ENCODE data around the gene MMP28.

The MMP28 gene

GRCh38 chr17:35748341-35748841 lies 47.0 kb downstream of the MMP28 start:
- H3K4me1 ChIP-seq (ENCODE audit: control insufficient read depth, low read length) = peaks cover 7% of the 10 kb centered on the region
- no peak overlapping the region for H3K4me3 ChIP-seq (ENCODE audit: low read length)
- no peaks in the 10 kb centered on the region for H3K36me3 ChIP-seq (ENCODE audit: control insufficient read depth, low read length)
- no peaks in the 10 kb centered on the region for H3K9me2 ChIP-seq (replicated peaks; ENCODE audit: control insufficient read depth, low read length)
- TF ChIP-seq CTCF (IDR thresholded peaks at IDR 0.05; ENCODE audit: low read depth, low read length, poor library complexity, severe bottlenecking) (no peak), EZH2phosphoT487 (IDR thresholded peaks at IDR 0.05; ENCODE audit: borderline replicate concordance, low read length) (no peak)
- no peak overlapping the region for H3K4me2 ChIP-seq (ENCODE audit: low read length)
- peaks cover 39% of the 10 kb centered on the region for H3K27me3 ChIP-seq (ENCODE audit: control insufficient read depth, low read length)
- H3K9me3 ChIP-seq (ENCODE audit: control insufficient read depth, insufficient read depth, low read length) = no peaks in the 10 kb centered on the region
- no peaks in the 10 kb centered on the region for H3K79me2 ChIP-seq (ENCODE audit: control insufficient read depth, low read length)
- H3F3A ChIP-seq (ENCODE audit: control insufficient read depth, insufficient read depth) = no peaks in the 10 kb centered on the region
- H4K20me1 ChIP-seq (ENCODE audit: control insufficient read depth, insufficient read depth, low read depth, low read length) = no peaks in the 10 kb centered on the region
- H3K27ac ChIP-seq (ENCODE audit: low read depth, low read length) = no peak overlapping the region

DNA sequence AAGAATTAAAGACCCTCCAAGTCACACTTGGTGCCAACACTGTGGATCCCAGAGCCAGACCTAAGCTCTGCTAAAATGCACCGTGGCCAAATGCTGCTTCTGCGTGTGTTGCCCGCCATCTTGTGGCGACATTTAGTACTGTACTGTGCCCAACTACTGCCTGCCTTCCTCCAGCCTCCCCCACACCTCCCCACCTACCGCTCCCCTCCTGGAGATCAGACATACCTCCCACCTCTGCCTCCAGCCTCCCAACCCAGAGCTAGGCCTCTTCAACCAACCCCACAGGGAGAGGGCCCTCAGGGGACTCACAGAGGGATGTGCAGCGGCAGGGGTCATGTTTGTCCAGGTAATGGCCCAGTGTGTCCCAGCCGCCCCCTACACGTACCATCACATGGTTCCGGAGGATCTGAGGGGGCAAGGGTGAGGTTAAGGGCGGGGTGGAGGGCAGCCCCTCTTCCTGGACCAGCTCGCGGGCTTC lies 47.9 kb downstream of the MMP28 start:
- H3K9me3 ChIP-seq (ENCODE audit: control insufficient read depth, insufficient read depth, low read length) = no peaks in the 10 kb centered on the region
- no peaks in the 10 kb centered on the region for H3F3A ChIP-seq (ENCODE audit: control insufficient read depth, insufficient read depth)
- H3K4me3 ChIP-seq (ENCODE audit: low read length) = no peak overlapping the region
- H3K4me2 ChIP-seq (ENCODE audit: low read length) = no peak overlapping the region
- H4K20me1 ChIP-seq (ENCODE audit: control insufficient read depth, insufficient read depth, low read depth, low read length) = no peaks in the 10 kb centered on the region
- H3K79me2 ChIP-seq (ENCODE audit: control insufficient read depth, low read length) = no peaks in the 10 kb centered on the region
- H3K36me3 ChIP-seq (ENCODE audit: control insufficient read depth, low read length) = no peaks in the 10 kb centered on the region
- H3K27me3 ChIP-seq (ENCODE audit: control insufficient read depth, low read length) = peaks cover 34% of the 10 kb centered on the region
- H3K27ac ChIP-seq (ENCODE audit: low read depth, low read length) = no peak overlapping the region
- H3K4me1 ChIP-seq (ENCODE audit: control insufficient read depth, low read length) = peaks cover 7% of the 10 kb centered on the region
- no peak for TF ChIP-seq EZH2phosphoT487 (IDR thresholded peaks at IDR 0.05; ENCODE audit: borderline replicate concordance, low read length)
- TF ChIP-seq CTCF (IDR thresholded peaks at IDR 0.05; ENCODE audit: low read depth, low read length, poor library complexity, severe bottlenecking) = peak; percentile 86
- no peaks in the 10 kb centered on the region for H3K9me2 ChIP-seq (replicated peaks; ENCODE audit: control insufficient read depth, low read length)

GRCh38 chr17:35745749-35746320 lies 49.6 kb downstream of the MMP28 start:
- Histone ChIP-seq H3K9me3 (ENCODE audit: control insufficient read depth, insufficient read depth, low read length) (no peaks in the 10 kb centered on the region), H3K27ac (ENCODE audit: low read depth, low read length) (no peak overlapping the region), H3K4me1 (ENCODE audit: control insufficient read depth, low read length) (peaks cover 7% of the 10 kb centered on the region), H3F3A (ENCODE audit: control insufficient read depth, insufficient read depth) (no peaks in the 10 kb centered on the region), H3K27me3 (ENCODE audit: control insufficient read depth, low read length) (peaks cover 26% of the 10 kb centered on the region), H3K4me2 (ENCODE audit: low read length) (no peak overlapping the region), H3K36me3 (ENCODE audit: control insufficient read depth, low read length) (no peaks in the 10 kb centered on the region), H3K79me2 (ENCODE audit: control insufficient read depth, low read length) (no peaks in the 10 kb centered on the region), H4K20me1 (ENCODE audit: control insufficient read depth, insufficient read depth, low read depth, low read length) (no peaks in the 10 kb centered on the region), H3K9me2 (replicated peaks; ENCODE audit: control insufficient read depth, low read length) (no peaks in the 10 kb centered on the region), H3K4me3 (ENCODE audit: low read length) (no peak overlapping the region)
- no peak for TF ChIP-seq EZH2phosphoT487 (IDR thresholded peaks at IDR 0.05; ENCODE audit: borderline replicate concordance, low read length)
- no peak for TF ChIP-seq CTCF (IDR thresholded peaks at IDR 0.05; ENCODE audit: low read depth, low read length, poor library complexity, severe bottlenecking)
